Psoas muscle (tissue), 8 donors: ENCODE results near the gene RPP38. TPM values are rescaled to one million over a fixed set of nuclear protein-coding genes. Genes with fewer than 3 reads are reported as not detected.

Source experiments
- ATAC-seq, 4 donors: fragments of 200-7000 bp; cut with Tn5 transposase; one replicate each; pipeline ENCODE4 v1.9.1; 2020; ENCODE audit warnings: moderate library complexity in 3 of 4, mild to moderate bottlenecking in 2 of 4
- DNase-seq, 2 donors: peaks; one replicate each; pipeline ENCODE4 v3.0.0-alpha.2; 2020
- H3K27ac ChIP-seq: fragments of 200-600 bp; one replicate; pipeline ENCODE4 v1.8.0; 2022
- H3K27me3 ChIP-seq, 3 donors: fragments of 200-600 bp in 1 of 3; one replicate each; pipeline versions ENCODE4 v1.6.1 to v1.8.0; 2013 to 2022; ENCODE audit warnings: low read length in 2 of 3, mild to moderate bottlenecking in 2 of 3, moderate library complexity in 1 of 3; ENCODE audit not compliant: insufficient read depth in 3 of 3
- H3K36me3 ChIP-seq, 2 donors: fragments of 200-600 bp in 1 of 2; one replicate each; pipeline versions ENCODE4 v1.6.1 to v1.8.0; 2013 to 2022; ENCODE audit warnings: low read depth in 1 of 2, mild to moderate bottlenecking in 1 of 2, moderate library complexity in 1 of 2; ENCODE audit not compliant: insufficient read depth in 1 of 2
- H3K4me1 ChIP-seq: fragments of 200-600 bp; one replicate; pipeline ENCODE4 v1.8.0; 2022
- H3K4me3 ChIP-seq: fragments of 200-600 bp; one replicate; pipeline ENCODE4 v1.8.0; 2022; ENCODE audit warnings: mild to moderate bottlenecking
- H3K9me3 ChIP-seq: fragments of 200-600 bp; one replicate; pipeline ENCODE4 v1.8.0; 2022
- WGBS, 3 donors: extraction: QIAGEN DNeasy Blood & Tissue Kit; methylation state at CpG; one replicate each; pipeline versions ENCODE4 v1.1.6 to v1.1.7; 2013; 5-methylcytosine and 5-hydroxymethylcytosine counted together
- intact Hi-C, 2 donors: fragments of 100-400 bp; cut with DNase I; formaldehyde crosslinking; loops; one replicate each; pipeline versions ENCODE4 v1.11.0 to v1.14.2; 2022
- polyA plus RNA-seq, 3 donors: library from polyadenylated mRNA; stranded (reverse); fragments of 200-250 nt; gene quantifications; one replicate each; pipeline ENCODE4 v1.2.3, GENCODE V29; 2013
- total RNA-seq, 4 donors: library from RNA; stranded (reverse); fragmentation: NEBNext Ultra II Directional in 2 of 4; extraction: Animal tissue kit (Norgen Biotek cat#: 25700) in 2 of 4; gene quantifications; one replicate each; pipeline versions ENCODE4 v1.2.1 to v1.2.4, GENCODE V29; 2021 to 2023
- TF ChIP-seq, protein P1 (sequence below): fragments of 200-600 bp; IDR thresholded peaks from one replicate; pipeline ENCODE4 v1.8.0; 2022; ENCODE audit warnings: antibody characterized with exemption
- donor health status: healthy with polysubstance abuse.
- donor health status: DM: no; HTN: no; CAD: no; lungs with moderate emphysema.
- donor health status: Bipolar disorder and iron deficiency.
- donor health status: healthy.
- donor health status: DM: yes; HTN: yes; CAD: no.
- donor health status: DM: no; HTN: no; CAD: no.
- donor health status: DM: no; HTN: no; CAD: no.
- donor health status: DM: yes; HTN: yes; CAD: no.

RPP38 gene
- total and polyA plus RNA-seq, 7 donors = 7.3 to 21.9 (median 17.2) TPM

DNA sequence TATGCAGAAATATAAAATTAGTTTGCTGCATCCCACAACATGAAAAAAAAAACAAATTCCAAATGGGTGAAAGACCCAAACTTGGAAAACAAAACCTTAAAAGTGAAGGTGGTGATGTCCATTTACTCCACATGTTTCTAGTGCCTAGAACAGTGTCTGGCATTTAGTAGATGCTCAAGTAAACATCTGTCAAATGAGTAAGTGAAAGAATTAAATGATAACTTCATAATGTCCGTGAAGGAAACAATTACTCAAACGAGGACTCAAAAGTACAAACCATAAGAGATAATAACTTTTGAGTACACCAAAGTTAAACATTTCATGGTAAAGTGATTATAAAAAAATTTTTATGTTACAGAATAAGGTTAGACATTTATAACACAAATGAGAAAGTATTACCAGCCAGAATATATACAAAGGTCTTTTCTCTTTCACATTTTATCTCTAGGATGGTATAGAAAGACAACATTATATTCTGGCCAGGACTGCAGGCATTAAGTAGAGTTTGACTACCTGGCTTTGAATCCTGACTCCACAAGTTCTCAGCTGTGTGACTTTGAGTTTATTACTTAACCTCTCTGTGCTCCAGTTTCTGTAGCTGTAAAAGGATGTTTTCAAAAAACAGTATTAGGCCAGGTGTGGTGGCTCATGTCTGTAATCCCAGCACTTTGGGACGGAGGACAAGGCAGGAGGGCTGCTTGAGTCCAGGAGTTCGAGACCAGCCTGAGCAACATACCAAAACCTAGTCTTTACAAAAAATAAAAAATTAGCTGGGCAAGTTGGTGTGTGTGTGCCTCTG, 50.6 kb downstream of the RPP38 start:
- H3K4me1 ChIP-seq = no peaks in the 10 kb centered on the region
- H3K4me3 ChIP-seq = no peak overlapping the region
- H3K9me3 ChIP-seq = no peaks in the 10 kb centered on the region
- intact Hi-C loops = no loop called here
- DNase-seq (no peak), ATAC-seq (no peak)
- TF ChIP-seq, protein P1, sequence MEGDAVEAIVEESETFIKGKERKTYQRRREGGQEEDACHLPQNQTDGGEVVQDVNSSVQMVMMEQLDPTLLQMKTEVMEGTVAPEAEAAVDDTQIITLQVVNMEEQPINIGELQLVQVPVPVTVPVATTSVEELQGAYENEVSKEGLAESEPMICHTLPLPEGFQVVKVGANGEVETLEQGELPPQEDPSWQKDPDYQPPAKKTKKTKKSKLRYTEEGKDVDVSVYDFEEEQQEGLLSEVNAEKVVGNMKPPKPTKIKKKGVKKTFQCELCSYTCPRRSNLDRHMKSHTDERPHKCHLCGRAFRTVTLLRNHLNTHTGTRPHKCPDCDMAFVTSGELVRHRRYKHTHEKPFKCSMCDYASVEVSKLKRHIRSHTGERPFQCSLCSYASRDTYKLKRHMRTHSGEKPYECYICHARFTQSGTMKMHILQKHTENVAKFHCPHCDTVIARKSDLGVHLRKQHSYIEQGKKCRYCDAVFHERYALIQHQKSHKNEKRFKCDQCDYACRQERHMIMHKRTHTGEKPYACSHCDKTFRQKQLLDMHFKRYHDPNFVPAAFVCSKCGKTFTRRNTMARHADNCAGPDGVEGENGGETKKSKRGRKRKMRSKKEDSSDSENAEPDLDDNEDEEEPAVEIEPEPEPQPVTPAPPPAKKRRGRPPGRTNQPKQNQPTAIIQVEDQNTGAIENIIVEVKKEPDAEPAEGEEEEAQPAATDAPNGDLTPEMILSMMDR = no peak
- no peaks in the 10 kb centered on the region for H3K36me3 ChIP-seq
- no peaks in the 10 kb centered on the region for H3K27me3 ChIP-seq
- H3K27ac ChIP-seq = no peak overlapping the region
- WGBS, 3 donors = 83 to 93% (median 86%) methylated on average over 4 of the region's 4 CpGs

DNA sequence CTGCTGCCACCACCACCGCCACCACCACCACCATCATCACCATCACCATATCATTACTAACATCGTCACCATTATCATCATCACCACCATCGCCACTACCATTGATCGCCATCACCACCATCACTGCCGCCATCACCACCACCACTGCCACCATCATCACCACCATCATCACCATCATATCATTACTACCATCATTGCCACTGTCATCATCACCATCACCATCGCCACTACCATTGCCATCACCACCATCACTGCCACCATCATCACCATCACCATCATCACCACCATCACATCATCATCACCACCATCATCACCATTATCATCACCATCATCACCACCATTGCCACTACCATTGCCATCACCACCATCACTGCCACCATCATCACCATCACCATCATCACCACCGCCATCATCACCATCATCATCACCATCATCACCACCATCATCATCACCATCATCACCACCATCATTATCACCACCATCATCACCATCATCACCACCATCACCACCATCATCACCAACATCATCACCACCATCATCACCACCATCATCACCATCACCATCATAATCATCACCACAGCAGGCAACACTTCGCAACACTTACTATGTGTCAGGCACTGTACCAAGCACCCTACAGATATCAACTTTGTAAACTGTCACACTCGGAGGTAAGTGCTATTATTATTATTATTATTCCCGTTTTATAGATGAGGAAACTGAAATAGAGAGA, 52.1 kb downstream of the RPP38 start:
- DNase-seq (no peak), ATAC-seq (no peak)
- intact Hi-C loops = no loop called here
- whole genome bisulfite sequencing, 3 donors = 89 to 94% (median 92%) methylated on average over 9 to 10 of the region's 10 CpGs
- no peaks in the 10 kb centered on the region for H3K4me1 ChIP-seq
- H3K27me3 ChIP-seq = no peaks in the 10 kb centered on the region
- no peaks in the 10 kb centered on the region for H3K9me3 ChIP-seq
- TF ChIP-seq, protein P1 = no peak
- H3K4me3 ChIP-seq = no peak overlapping the region
- H3K36me3 ChIP-seq = no peaks in the 10 kb centered on the region
- no peak overlapping the region for H3K27ac ChIP-seq

DNA sequence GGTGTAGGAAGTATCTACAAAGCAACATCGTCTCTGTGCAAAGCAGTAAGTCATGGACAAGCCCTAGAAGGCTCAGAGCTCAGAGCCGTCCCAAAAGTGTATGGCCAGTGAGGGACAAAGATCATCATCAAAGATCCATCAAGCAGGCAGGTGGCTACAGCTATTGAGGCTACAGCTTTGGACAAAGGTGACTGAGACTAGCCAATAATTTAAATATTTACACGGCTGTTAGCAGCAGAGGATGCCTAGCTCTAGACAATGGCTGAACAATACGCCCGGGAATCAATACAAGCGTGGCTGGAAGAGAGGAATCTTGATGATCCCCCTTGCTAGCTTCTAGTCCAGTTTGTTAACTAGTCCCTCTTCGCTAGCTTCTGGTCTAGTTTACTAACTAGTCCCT, 53.4 kb downstream of the RPP38 start:
- DNase-seq (no peak), ATAC-seq (no peak)
- WGBS, 3 donors = 95 to 98% (median 98%) methylated on average over 7 of the region's 7 CpGs
- Histone ChIP-seq H3K4me1 (no peaks in the 10 kb centered on the region), H3K36me3 (no peaks in the 10 kb centered on the region), H3K9me3 (no peaks in the 10 kb centered on the region), H3K27ac (no peak overlapping the region), H3K4me3 (no peak overlapping the region), H3K27me3 (no peaks in the 10 kb centered on the region)
- TF ChIP-seq, protein P1 = no peak
- intact Hi-C loops = no loop called here

DNA sequence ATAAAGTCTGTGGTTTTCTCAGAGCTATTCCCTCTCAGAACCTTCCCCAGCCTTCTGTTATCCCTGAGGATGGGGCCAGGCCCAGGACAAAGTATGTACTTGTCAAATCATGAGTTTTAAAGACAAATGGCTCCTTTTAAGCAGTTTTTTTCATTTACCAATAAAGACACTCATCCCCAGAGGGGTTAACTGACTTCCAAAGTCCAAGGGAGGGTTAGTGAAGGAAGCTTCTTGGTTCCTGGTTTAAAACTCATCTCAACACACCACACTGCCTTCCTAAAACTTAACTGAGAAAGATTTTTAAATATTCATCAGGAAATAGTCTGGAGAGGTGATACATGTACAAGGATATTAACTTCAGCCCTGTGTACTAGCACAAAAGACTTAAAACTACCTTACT, 55.4 kb downstream of the RPP38 start:
- Histone ChIP-seq H3K27ac (no peak overlapping the region), H3K27me3 (no peaks in the 10 kb centered on the region), H3K9me3 (no peaks in the 10 kb centered on the region), H3K4me1 (no peaks in the 10 kb centered on the region), H3K4me3 (no peak overlapping the region), H3K36me3 (no peaks in the 10 kb centered on the region)
- TF ChIP-seq, protein P1 = no peak
- DNase-seq (no peak), ATAC-seq (no peak)
- intact Hi-C loops = no loop called here

Other genes with a start within 250 kb of the RPP38 start
- 1 to 10 TPM; 4.4 to 7.9 (median 6.2) TPM for gene SUV39H2, start 218.5 kb upstream of the RPP38 start, total RNA-seq
- 1 to 10 TPM; 2.3 to 6.3 (median 5.8) TPM for gene SUV39H2, start 218.5 kb upstream of the RPP38 start, polyA plus RNA-seq
- gene DCLRE1C, start 143.3 kb upstream of the RPP38 start, total RNA-seq = 1 to 10 TPM; 2.4 to 3.0 (median 2.6) TPM
- 1 to 10 TPM; 2.1 to 4.6 (median 3.7) TPM for gene DCLRE1C, start 143.3 kb upstream of the RPP38 start, polyA plus RNA-seq
- gene MEIG1, start 138.0 kb upstream of the RPP38 start, total RNA-seq = not detected
- under 1 TPM in 2 of 3 donors, not detected in 1; 0.25 to 0.40 TPM for gene MEIG1, start 138.0 kb upstream of the RPP38 start, polyA plus RNA-seq
- gene OLAH, start 53.4 kb upstream of the RPP38 start, total RNA-seq = under 1 TPM in 2 of 4 donors, not detected in 2; 0.25 to 0.39 TPM
- under 1 TPM in 2 of 3 donors, not detected in 1; 0.29 to 0.99 TPM for gene OLAH, start 53.4 kb upstream of the RPP38 start, polyA plus RNA-seq
- not detected for gene ACBD7, start 8.6 kb upstream of the RPP38 start, total RNA-seq
- gene ACBD7, start 8.6 kb upstream of the RPP38 start, polyA plus RNA-seq = under 1 TPM in 1 of 3 donors, not detected in 2; 0.06 TPM
- 10 to 100 TPM in 1 of 4 donors, 1 to 10 TPM in 3; 8.1 to 12.9 (median 8.9) TPM for gene NMT2, start 71.3 kb downstream of the RPP38 start, total RNA-seq
- gene NMT2, start 71.3 kb downstream of the RPP38 start, polyA plus RNA-seq = 1 to 10 TPM; 3.9 to 8.8 (median 5.9) TPM